ENCODE data around the gene SNX19. TPM values are rescaled to one million over a fixed set of nuclear protein-coding genes. Genes with fewer than 3 reads are reported as not detected.

The SNX19 gene
- total RNA-seq, 4 donors from 2014 or later, result 119 to 164 (median 145) TPM

GRCh38 chr11:130882138-130882551, 34.1 kb downstream of the SNX19 start:
- no peak for TF ChIP-seq CTCF (IDR thresholded peaks at IDR 0.05)
- no peak for TF ChIP-seq POLR2A (IDR thresholded peaks at IDR 0.05)
- DNase-seq, result no peak

DNA sequence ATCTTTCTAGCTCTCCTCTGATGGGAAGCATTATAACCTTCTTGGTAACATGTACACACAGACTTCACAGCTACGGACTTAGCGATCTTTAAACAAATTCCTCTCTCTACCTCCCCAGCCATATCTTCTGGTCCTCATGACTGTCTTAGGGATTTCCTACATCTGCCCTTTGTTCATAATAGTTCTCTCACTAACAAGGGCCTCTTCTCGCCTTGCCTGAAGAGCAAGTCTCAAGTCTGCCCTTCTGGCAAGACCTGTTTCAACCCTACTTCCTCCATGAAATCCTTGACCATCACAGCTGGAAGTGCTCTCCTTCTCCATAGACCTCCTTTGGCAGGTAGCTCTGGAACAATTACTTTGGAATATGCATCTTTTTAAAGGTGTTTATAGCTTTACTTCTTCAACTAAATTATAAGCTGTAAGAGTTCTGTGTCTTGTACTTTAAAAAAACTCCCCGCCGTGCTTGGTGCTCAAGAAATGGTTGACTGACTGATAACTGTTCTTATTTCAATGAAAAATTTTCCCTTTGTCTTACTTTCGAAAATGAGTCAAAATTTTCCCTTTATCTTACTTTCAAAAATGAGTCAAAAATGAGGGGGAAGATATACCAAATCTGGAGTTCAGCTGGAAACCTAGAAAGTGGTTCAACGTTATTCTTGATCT, 34.7 kb downstream of the SNX19 start:
- no peak for DNase-seq
- TF ChIP-seq POLR2A (IDR thresholded peaks at IDR 0.05), result no peak
- TF ChIP-seq CTCF (IDR thresholded peaks at IDR 0.05), result no peak
- Histone ChIP-seq H3K27me3 (no peaks in the 10 kb centered on the region), H3K9me3 (no peaks in the 10 kb centered on the region), H3K4me3 (no peak overlapping the region), H3K27ac (no peak overlapping the region), H3K4me1 (no peaks in the 10 kb centered on the region), H3K36me3 (peaks cover 0 to 73% (median 0%) of the 10 kb centered on the region in 3 donors)

More at GRCh38 chr11:130882138-130882551, 34.1 kb downstream of the SNX19 start:
- H3K27me3 ChIP-seq, result no peaks in the 10 kb centered on the region
- no peak overlapping the region for H3K27ac ChIP-seq
- H3K4me3 ChIP-seq, result no peak overlapping the region
- no peaks in the 10 kb centered on the region for H3K9me3 ChIP-seq
- H3K36me3 ChIP-seq, result peaks cover 0 to 68% (median 0%) of the 10 kb centered on the region in 3 donors
- no peaks in the 10 kb centered on the region for H3K4me1 ChIP-seq

DNA sequence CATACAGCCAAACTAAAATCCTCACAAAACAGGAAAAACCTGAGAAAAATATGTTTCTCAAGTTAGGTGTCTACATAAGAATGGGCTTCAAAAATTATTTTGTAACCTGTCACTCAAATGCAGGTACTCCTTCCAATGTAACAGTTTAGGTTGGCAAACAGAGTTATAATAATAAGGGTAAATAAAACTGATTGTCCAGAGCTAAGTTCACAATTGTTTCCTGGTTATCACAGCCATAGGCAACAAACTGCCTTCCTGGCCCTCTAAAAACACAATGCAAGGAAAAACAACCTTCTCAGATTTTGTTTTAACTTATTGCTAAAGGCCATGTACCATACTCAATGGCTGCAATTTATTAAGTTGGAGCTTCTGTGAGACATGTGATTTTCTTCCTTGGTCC, 36.4 kb downstream of the SNX19 start:
- no peak for DNase-seq
- H3K27me3 ChIP-seq, result no peaks in the 10 kb centered on the region
- H3K9me3 ChIP-seq, result no peaks in the 10 kb centered on the region
- no peak overlapping the region for H3K4me3 ChIP-seq
- peaks cover 0 to 83% (median 0%) of the 10 kb centered on the region in 3 donors for H3K36me3 ChIP-seq
- no peaks in the 10 kb centered on the region for H3K4me1 ChIP-seq
- TF ChIP-seq POLR2A (IDR thresholded peaks at IDR 0.05), result no peak
- TF ChIP-seq CTCF (IDR thresholded peaks at IDR 0.05), result no peak
- H3K27ac ChIP-seq, result no peak overlapping the region

GRCh38 chr11:130876931-130877915, 39.1 kb downstream of the SNX19 start:
- no peaks in the 10 kb centered on the region for H3K9me3 ChIP-seq
- no peak for DNase-seq
- H3K4me3 ChIP-seq, result no peak overlapping the region
- no peak for TF ChIP-seq POLR2A (IDR thresholded peaks at IDR 0.05)
- TF ChIP-seq CTCF (IDR thresholded peaks at IDR 0.05), result no peak
- H3K27me3 ChIP-seq, result no peaks in the 10 kb centered on the region
- no peak overlapping the region for H3K27ac ChIP-seq
- peaks cover 0 to 82% (median 0%) of the 10 kb centered on the region in 3 donors for H3K36me3 ChIP-seq
- H3K4me1 ChIP-seq, result no peaks in the 10 kb centered on the region

DNA sequence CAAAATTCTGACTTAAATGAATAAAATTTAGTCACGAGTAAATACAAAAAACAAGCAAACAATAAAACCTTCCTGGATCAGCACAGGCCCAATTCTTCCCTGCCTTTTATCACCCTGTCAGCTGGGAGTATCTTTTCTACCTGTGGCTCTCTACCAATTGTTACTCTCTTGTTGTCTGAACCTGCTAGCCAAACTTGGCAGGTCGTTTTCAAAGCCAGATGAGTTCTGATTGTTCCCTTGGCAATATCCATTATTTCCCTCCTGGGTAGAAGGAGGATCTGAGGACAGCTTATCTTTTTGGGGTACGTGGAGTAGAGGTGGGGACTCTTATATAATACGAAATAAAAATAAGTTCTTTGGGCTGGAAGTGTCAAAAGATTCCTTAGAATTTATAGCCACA, 40.2 kb downstream of the SNX19 start:
- DNase-seq, result no peak
- Histone ChIP-seq H3K9me3 (no peaks in the 10 kb centered on the region), H3K4me1 (no peaks in the 10 kb centered on the region), H3K4me3 (no peak overlapping the region), H3K36me3 (peaks cover 0 to 77% (median 0%) of the 10 kb centered on the region in 3 donors), H3K27me3 (no peaks in the 10 kb centered on the region), H3K27ac (no peak overlapping the region)
- no peak for TF ChIP-seq CTCF (IDR thresholded peaks at IDR 0.05)
- no peak for TF ChIP-seq POLR2A (IDR thresholded peaks at IDR 0.05)

Data from Peyer's patch (tissue), 4 donors.